GM12865 (cell line): ENCODE measurements around the gene BRD8.
A peak's percentile ranks its signal among the peaks of the same experiment; 100 is the strongest.
"Not testable (repeated sequence)": the region's sequence is repeated elsewhere in the genome, so short reads cannot be mapped to it uniquely, and the experiment has no call there.

Source experiments
- DNase-seq: peaks from one replicate; pipeline ENCODE4 v3.0.0; 2010; ENCODE audit warnings: low read depth
- H3K4me3 ChIP-seq: 2 replicates; pipeline ENCODE4 v1.5.1; 2011; ENCODE audit warnings: mild to moderate bottlenecking, low read depth, low read length, control low read depth
- CTCF ChIP-seq: IDR thresholded peaks from 2 replicates; pipeline ENCODE4 v1.5.1; 2011; ENCODE audit warnings: low read length, control low read depth, low read depth, inconsistent platforms; ENCODE audit not compliant: insufficient read depth; ENCODE audit errors: missing control alignments

BRD8 gene

GRCh38 chr5:138213161-138214029, 35.0 kb upstream of the BRD8 start, which contains the start of gene CDC23:
Gene CDC23 (minus strand): TSS chr5:138213323. CDS start chr5:138213312, 11 bp downstream.
- no peak for TF ChIP-seq CTCF
- H3K4me3 ChIP-seq = peak within 1 kb of the TSS; percentile 98

GRCh38 chr5:138212828-138213160, 34.4 kb upstream of the BRD8 start:
- DNase-seq = peak; percentile 24
- H3K4me3 ChIP-seq = peak overlapping the region; percentile 98

More at GRCh38 chr5:138213161-138214029, 35.0 kb upstream of the BRD8 start, which contains the start of gene CDC23:
- DNase-seq = peak; percentile 97

GRCh38 chr5:138210985-138211384, 32.6 kb upstream of the BRD8 start:
- H3K4me3 ChIP-seq = no peak overlapping the region
- no peak for TF ChIP-seq CTCF
- DNase-seq = no peak

More at GRCh38 chr5:138212828-138213160, 34.4 kb upstream of the BRD8 start:
- TF ChIP-seq CTCF = no peak

GRCh38 chr5:138193859-138194258, 15.4 kb upstream of the BRD8 start:
- H3K4me3 ChIP-seq, DNase-seq: not testable (repeated sequence)

- TF ChIP-seq CTCF = no peak
- no peak for DNase-seq
- no peak overlapping the region for H3K4me3 ChIP-seq
These were observed 14.4 kb upstream of the BRD8 start for GRCh38 chr5:138192826-138193225.

GRCh38 chr5:138188626-138189025, 10.2 kb upstream of the BRD8 start:
- TF ChIP-seq CTCF = no peak
- no peak for DNase-seq
- no peak overlapping the region for H3K4me3 ChIP-seq

GRCh38 chr5:138186002-138186447, 7.6 kb upstream of the BRD8 start:
- no peak for TF ChIP-seq CTCF
- peak; percentile 53 for DNase-seq
- no peak overlapping the region for H3K4me3 ChIP-seq
